HG02938 (cell line): Measurements from ENCODE around the gene HMBS.
"Not testable (repeated sequence)": the region's sequence is repeated elsewhere in the genome, so short reads cannot be mapped to it uniquely, and the experiment has no call there.

ENCODE experiments used
- ATAC-seq: cut with Tn5 transposase; IDR thresholded peaks from one replicate; pipeline ENCODE4 v1.9.1; 2021; ENCODE audit warnings: mild to moderate bottlenecking, moderate library complexity; ENCODE audit not compliant: unreplicated experiment

HMBS gene

GRCh38 chr11:119117004-119117706 is 32.5 kb downstream of the HMBS start:
- ATAC-seq: no peak

GRCh38 chr11:119118227-119118626 is 33.5 kb downstream of the HMBS start:
- ATAC-seq: no peak

- no peak for ATAC-seq
Observed at GRCh38 chr11:119118946-119119345, 34.3 kb downstream of the HMBS start.

GRCh38 chr11:119120639-119121007 is 35.9 kb downstream of the HMBS start:
- no peak for ATAC-seq

GRCh38 chr11:119121008-119121810 is 36.5 kb downstream of the HMBS start, which contains the start of gene HINFP:
Gene HINFP (plus strand): TSS chr11:119121580. CDS start chr11:119126945, 5,365 bp downstream.
- peak; percentile 93 for ATAC-seq

GRCh38 chr11:119121811-119122124 is 37.1 kb downstream of the HMBS start:
- no peak for ATAC-seq

GRCh38 chr11:119125821-119126220 is 41.1 kb downstream of the HMBS start:
- no peak for ATAC-seq

- ATAC-seq: no peak
Observed at GRCh38 chr11:119126675-119127268, 42.1 kb downstream of the HMBS start.

- no peak for ATAC-seq
Observed at GRCh38 chr11:119130662-119131061, 46.0 kb downstream of the HMBS start.

GRCh38 chr11:119134389-119134978 is 49.8 kb downstream of the HMBS start:
- ATAC-seq: no peak

GRCh38 chr11:119139276-119139675 is 54.6 kb downstream of the HMBS start:
- ATAC-seq: not testable (repeated sequence)
